GM12878 (cell line): ENCODE measurements around the gene MARF1. TPM values are rescaled to one million over a fixed set of nuclear protein-coding genes. Genes with fewer than 3 reads are reported as not detected.
"Not testable (repeated sequence)": the region's sequence is repeated elsewhere in the genome, so short reads cannot be mapped to it uniquely, and the experiment has no call there.

Experiments used
- ATAC-seq: fragments of 200-7000 bp; cut with Tn5 transposase; 3 replicates; pipeline ENCODE4 v1.9.1; 2020; ENCODE audit warnings: mild to moderate bottlenecking, moderate library complexity
- BruUV-seq: library from RNA; stranded (reverse); fragments of 400-500 nt; replicated peaks from 2 replicates; lab custom pipeline; 2021; lab: Mats Ljungman, UMichigan
- CTCF ChIA-PET: fragments of 300-600 bp; sonication (Branson Sonifier 250); formaldehyde crosslinking; extraction: SDS; loops from one replicate; lab custom pipeline; 2021; ENCODE audit warnings: inconsistent platforms; lab: Yijun Ruan, JAX
- POLR2A ChIA-PET: fragments of 350-600 bp; formaldehyde crosslinking; extraction: SDS; loops from one replicate; lab custom pipeline; 2021; ENCODE audit warnings: inconsistent platforms; lab: Charles Lee
- RAD21 ChIA-PET: fragments of 300-600 bp; sonication (Branson Sonifier 250); formaldehyde crosslinking; loops from one replicate; lab custom pipeline; 2023; ENCODE audit warnings: antibody characterized with exemption; ENCODE audit not compliant: unreplicated experiment; lab: Charles Lee
- SMC1A ChIA-PET: fragments of 300-600 bp; sonication (Branson Sonifier 250); formaldehyde crosslinking; loops from one replicate; lab custom pipeline; 2023; ENCODE audit not compliant: unreplicated experiment, uncharacterized antibody; lab: Charles Lee
- DNase-seq: peaks from one replicate; pipeline ENCODE4 v3.0.0-alpha.2; 2011; ENCODE audit warnings: low read depth, low spot score
- FAIRE-seq: peaks from 3 replicates; lab custom pipeline; 2011; peaks lifted over from hg19 to GRCh38; lab: Jason Lieb, UNC
- H2AFZ ChIP-seq: 2 replicates; pipeline ENCODE4 v1.6.0; 2011; ENCODE audit warnings: low read depth, low read length, control low read depth; ENCODE audit not compliant: control insufficient read depth
- H3K27ac ChIP-seq: 2 replicates; pipeline ENCODE4 v1.5.1; 2011; ENCODE audit warnings: control low read depth; ENCODE audit not compliant: control insufficient read depth, insufficient read depth
- H3K27me3 ChIP-seq, 2 experiments: replicated peaks in 1 of 2; 2 replicates each; pipeline versions ENCODE4 v1.6.0 to v1.6.1; 2011; ENCODE audit warnings: low read length in 1 of 2; ENCODE audit not compliant: control insufficient read depth in 2 of 2, insufficient read depth in 2 of 2
- H3K36me3 ChIP-seq, 2 experiments: 2 replicates each; pipeline ENCODE4 v1.5.1; 2011; ENCODE audit warnings: low read length in 1 of 2; ENCODE audit not compliant: control insufficient read depth in 2 of 2, insufficient read depth in 2 of 2
- H3K4me1 ChIP-seq: 2 replicates; pipeline ENCODE4 v1.6.1; 2011; ENCODE audit warnings: mild to moderate bottlenecking, low read length, moderate library complexity, mixed read lengths; ENCODE audit not compliant: control insufficient read depth, insufficient read depth
- H3K4me2 ChIP-seq: 2 replicates; pipeline ENCODE4 v1.6.0; 2011; ENCODE audit warnings: control low read depth; ENCODE audit not compliant: control insufficient read depth, insufficient read depth
- H3K4me3 ChIP-seq: fragments of 200-600 bp; sonication (generic); 2 replicates; pipeline ENCODE4 v1.5.1; 2016
- H3K79me2 ChIP-seq: 2 replicates; pipeline ENCODE4 v1.6.0; 2011; ENCODE audit warnings: low read length; ENCODE audit not compliant: control insufficient read depth, insufficient read depth
- H3K9ac ChIP-seq: 2 replicates; pipeline ENCODE4 v1.8.0; 2011; ENCODE audit warnings: low read length, control low read depth, mixed read lengths; ENCODE audit not compliant: control insufficient read depth, insufficient read depth
- H3K9me3 ChIP-seq: replicated peaks from 3 replicates; pipeline ENCODE4 v1.5.1; 2011; ENCODE audit warnings: mild to moderate bottlenecking, low read length; ENCODE audit not compliant: control insufficient read depth, insufficient read depth
- H4K20me1 ChIP-seq: 2 replicates; pipeline ENCODE4 v1.6.0; 2011; ENCODE audit not compliant: control insufficient read depth, insufficient read depth
- ATF7 ChIP-seq: fragments of 450-650 bp; IDR thresholded peaks from 2 replicates; pipeline ENCODE4 v1.6.1; 2016; ENCODE audit warnings: low read depth, mild to moderate bottlenecking
- RAD21 ChIP-seq: IDR thresholded peaks from 2 replicates; pipeline ENCODE4 v1.6.1; 2011; ENCODE audit warnings: mild to moderate bottlenecking, low read depth, low read length, moderate library complexity; ENCODE audit not compliant: insufficient read depth
- WGBS: methylation state at CpG from one replicate; pipeline ENCODE4 v1.1.6; 2016; ENCODE audit warnings: low lambda C conversion rate; ENCODE audit not compliant: insufficient replicate concordance, insufficient coverage; ENCODE audit errors: missing lambda C conversion rate; 5-methylcytosine and 5-hydroxymethylcytosine counted together
- in situ Hi-C: fragments of 300-500 bp; cut with MboI; formaldehyde crosslinking; loops from 9 replicates; pipeline ENCODE4 v1.14.3; 2018; ENCODE audit warnings: mixed read lengths
- intact Hi-C: fragments of 100-400 bp; cut with micrococcal nuclease; formaldehyde crosslinking; loops from one replicate; pipeline ENCODE4 v1.14.2; 2022; ENCODE audit not compliant: unreplicated experiment
- polyA plus RNA-seq, 11 experiments: library from polyadenylated mRNA; depleted of rRNA in 4 of 11; unstranded in 6 of 11; stranded (reverse) in 5 of 11; fragments of >200 nt; fragmentation: Nextera tagmentation in 4 of 11; fragmentation: Illumina TruSeq in 1 of 11; extraction: Ambion mirVana in 4 of 11; extraction: Trizol in 1 of 11; gene quantifications; 1 replicate in 1 of 11; 2 replicates in 10 of 11; pipeline versions ENCODE4 v1.2.1 to v1.2.3, GENCODE V29; 2011 to 2016; ENCODE audit warnings: inconsistent platforms in 2 of 11, missing spikeins in 2 of 11, low read depth in 1 of 11
- total RNA-seq, 4 experiments: library from RNA; depleted of rRNA in 3 of 4; stranded (reverse); fragments of >200 nt in 3 of 4; fragmentation: Illumina TruSeq in 1 of 4; extraction: Trizol in 1 of 4; gene quantifications; 2 replicates each; pipeline versions ENCODE4 v1.2.1 to v1.2.3, GENCODE V29; 2013 to 2021
- TF ChIP-seq, protein P1 (sequence below): fragments of 450-650 bp; IDR thresholded peaks from 2 replicates; pipeline ENCODE4 v1.6.1; 2016; ENCODE audit warnings: mild to moderate bottlenecking

The MARF1 gene
- total and polyA plus RNA-seq, 10 of the 15 experiments (the other 5 are each of a cell fraction or from before 2014, with no cell fraction given) = 4.5 to 40.1 (median 14.0) TPM

DNA sequence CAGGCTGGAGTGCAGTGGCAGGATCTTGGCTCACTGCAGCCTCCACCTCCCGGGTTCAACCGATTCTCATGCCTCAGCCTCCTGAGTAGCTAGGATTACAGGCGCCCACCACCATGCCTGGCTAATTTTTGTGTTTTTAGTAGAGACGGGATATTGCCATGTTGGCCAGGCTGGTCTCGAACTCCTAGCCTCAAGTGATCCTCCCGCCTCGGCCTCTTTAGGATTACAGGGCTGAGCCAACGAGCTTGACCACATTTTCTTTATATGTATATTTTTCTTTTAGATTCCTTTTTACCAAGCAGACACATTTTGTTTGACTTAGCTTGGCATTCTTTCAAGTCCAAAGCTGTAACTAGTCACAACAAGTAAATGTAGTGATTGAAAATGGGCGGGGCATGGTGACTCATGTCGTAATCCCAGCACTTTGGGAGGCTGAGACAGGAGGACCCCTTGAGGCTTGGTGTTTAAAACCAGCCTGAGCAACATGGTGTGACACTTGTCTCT, 2.1 kb upstream of the MARF1 start:
- Histone ChIP-seq H3K27ac (peak overlapping the region; percentile 97), H3K4me1 (peaks cover 30% of the 10 kb centered on the region)
- H3K36me3 ChIP-seq, H2AFZ ChIP-seq, FAIRE-seq, H3K27me3 ChIP-seq, H3K4me3 ChIP-seq, H3K9me3 ChIP-seq, intact Hi-C loops: not testable (repeated sequence)
- ChIA-PET RAD21 (interaction anchor here (1.0 to 1.5 kb wide), 2 partner anchors 11 to 55 kb away, joined by 3 to 6 read pairs; no protein-coding TSS in a partner anchor), CTCF (interaction anchor here (1.0 kb wide), 1 partner anchor 59 kb away, joined by 3 read pairs; no protein-coding TSS in a partner anchor), SMC1A (interaction anchor here (1.2 to 5.5 kb wide), 8 partner anchors 9 to 81 kb away, joined by 3 to 43 read pairs (median 4); no protein-coding TSS in a partner anchor)
- WGBS = 62% methylated on average over 10 of the region's 10 CpGs
- TF ChIP-seq RAD21 (0 out of 2 replicates have a peak, but pooled peaks have one; percentile 3), ATF7 (peak; percentile 40)
- TF ChIP-seq, protein P1, sequence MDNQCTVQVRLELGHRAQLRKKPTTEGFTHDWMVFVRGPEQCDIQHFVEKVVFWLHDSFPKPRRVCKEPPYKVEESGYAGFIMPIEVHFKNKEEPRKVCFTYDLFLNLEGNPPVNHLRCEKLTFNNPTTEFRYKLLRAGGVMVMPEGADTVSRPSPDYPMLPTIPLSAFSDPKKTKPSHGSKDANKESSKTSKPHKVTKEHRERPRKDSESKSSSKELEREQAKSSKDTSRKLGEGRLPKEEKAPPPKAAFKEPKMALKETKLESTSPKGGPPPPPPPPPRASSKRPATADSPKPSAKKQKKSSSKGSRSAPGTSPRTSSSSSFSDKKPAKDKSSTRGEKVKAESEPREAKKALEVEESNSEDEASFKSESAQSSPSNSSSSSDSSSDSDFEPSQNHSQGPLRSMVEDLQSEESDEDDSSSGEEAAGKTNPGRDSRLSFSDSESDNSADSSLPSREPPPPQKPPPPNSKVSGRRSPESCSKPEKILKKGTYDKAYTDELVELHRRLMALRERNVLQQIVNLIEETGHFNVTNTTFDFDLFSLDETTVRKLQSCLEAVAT = peak; percentile 72; the same call in 1 of the 2 replicates
- TF ChIP-seq, all 136 proteins: peak for 3; not testable (repeated sequence) for 133
- ATAC-seq, DNase-seq, BruUV-seq, H4K20me1 ChIP-seq: not testable (repeated sequence)
- Histone ChIP-seq H3K9ac (0 out of 2 replicates have a peak overlapping the region, but pooled peaks have one; percentile 30), H3K79me2 (peaks cover 28% of the 10 kb centered on the region), H3K4me2 (peak overlapping the region; percentile 77)
- in situ Hi-C loops = loop anchor here (25.0 kb wide), 1 partner anchor 1008 kb away; the partner anchor contains the start of genes BFAR and PARN
- POLR2A ChIA-PET = interaction anchor here (0.6 to 1.3 kb wide), 6 partner anchors 8 to 253 kb away, joined by 3 to 6 read pairs (median 3); no protein-coding TSS in a partner anchor
